HG03521 (cell line): ENCODE results near the gene TBC1D7.

ENCODE experiments used
- ATAC-seq: cut with Tn5 transposase; IDR thresholded peaks from one replicate; pipeline ENCODE4 v1.9.1; 2021; ENCODE audit warnings: mild to moderate bottlenecking, moderate library complexity; ENCODE audit not compliant: unreplicated experiment

The TBC1D7 gene

DNA sequence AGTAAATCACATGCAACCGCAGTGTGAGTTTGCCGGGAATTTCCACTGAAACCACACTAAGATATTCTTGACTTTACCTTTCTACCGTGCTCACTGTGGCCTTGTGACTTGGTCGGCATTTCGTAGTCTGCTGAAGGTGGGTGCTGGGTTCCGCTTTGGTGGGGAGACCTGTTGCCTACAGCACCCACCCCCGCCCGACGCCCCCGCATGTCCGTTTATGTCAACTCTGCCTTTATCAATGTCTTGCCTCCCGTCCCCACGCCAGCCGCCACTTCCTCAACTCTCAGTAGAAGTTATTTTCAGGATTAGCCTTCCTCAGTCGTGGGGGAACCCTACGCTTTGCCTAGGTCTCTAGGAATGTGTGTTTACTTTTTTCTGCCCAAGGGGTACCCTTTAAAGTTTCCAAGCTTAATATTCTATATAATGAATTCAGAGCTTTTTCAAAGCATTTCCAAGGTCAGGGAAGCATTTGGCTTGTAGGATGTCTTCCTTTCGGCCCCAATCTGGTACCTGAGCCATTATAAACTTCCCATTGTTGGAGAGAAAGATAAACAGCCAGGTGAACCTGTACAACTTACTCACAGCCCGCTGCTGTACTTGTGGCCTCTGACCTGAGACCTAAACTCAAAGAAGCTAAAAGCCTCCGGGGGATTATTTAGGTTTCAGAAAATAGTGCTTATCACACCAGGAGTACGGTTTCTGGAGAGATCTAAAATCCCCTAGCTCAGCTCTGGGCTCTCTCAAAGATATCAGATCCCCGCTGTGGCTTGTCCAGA is 54.2 kb downstream of the TBC1D7 start:
- peak; percentile 34 for ATAC-seq

DNA sequence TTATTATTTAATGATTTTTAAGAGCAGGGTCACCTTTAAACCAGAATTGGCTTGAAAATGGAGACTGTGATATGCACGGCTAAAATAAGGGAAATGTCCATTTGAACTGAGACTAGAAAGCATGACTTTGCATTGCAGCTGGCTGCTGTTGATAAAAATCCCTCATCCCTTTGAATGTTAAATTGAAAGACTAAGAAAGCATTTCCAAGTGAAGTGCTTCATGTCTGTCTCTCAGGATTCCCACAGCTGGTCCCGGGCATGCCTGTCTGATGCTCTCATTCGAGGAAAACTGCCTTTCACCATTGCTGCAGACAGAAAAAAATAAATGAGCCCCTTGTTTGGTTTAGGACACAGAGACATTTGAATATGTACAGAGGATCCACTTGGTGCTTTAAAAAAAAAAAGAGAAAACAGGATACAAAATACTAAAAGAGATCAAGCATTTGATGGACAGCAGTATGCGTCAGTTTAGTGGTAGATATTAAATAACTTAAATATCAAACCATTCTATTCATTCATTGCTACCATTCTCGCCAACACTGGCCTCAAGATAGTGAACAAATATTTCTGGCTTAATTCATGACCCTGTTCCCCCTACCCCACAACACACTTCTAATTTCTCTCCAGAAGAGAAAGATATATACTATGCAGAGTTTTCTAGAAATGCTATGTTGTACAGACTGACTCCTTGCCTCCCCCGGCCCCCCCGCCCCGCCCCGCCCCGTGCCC is 55.0 kb downstream of the TBC1D7 start:
- no peak for ATAC-seq

DNA sequence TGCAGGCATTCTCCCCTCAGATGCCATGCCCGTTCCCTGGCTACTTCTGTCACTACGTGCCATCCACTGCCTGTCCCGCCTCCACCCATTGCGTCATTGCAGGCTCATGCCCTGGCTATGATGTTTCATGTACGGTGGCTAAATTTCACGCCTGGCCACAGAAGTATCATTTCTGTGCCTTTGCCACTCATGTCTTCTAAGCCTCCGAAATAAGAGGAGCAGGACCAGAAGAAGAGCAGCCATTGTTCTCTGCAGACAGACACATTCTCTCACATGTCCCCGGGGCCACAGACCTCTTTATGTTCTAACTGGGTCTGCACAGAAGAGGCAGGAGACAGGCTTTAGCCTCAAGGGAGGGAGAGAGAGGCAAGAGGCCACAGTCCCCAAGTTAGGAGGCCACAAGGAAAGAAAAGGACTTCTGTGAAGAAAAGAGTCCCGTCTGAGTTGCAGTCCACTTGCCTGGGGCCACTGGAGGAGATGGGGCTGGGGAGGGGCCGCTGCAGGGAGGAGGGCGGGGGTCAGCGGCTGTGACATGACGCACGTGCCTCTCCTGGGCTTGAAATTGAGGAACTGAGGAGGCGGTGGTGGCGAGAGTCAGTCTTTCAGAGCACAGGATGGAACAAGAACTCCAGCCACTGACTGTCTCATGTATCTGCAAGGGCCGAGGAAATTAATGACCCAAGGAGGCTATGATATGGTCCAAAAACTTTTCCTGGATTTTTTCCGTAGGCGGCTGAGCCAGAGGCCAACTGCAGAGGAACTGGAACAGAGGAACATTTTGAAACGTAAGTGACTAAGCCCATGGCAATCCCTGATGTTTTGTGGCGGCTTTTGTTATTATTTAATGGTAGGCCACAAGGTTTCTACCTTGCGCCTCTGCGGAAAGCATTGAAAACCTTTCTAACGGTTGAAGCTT is 55.9 kb downstream of the TBC1D7 start:
- ATAC-seq = peak; percentile 50

DNA sequence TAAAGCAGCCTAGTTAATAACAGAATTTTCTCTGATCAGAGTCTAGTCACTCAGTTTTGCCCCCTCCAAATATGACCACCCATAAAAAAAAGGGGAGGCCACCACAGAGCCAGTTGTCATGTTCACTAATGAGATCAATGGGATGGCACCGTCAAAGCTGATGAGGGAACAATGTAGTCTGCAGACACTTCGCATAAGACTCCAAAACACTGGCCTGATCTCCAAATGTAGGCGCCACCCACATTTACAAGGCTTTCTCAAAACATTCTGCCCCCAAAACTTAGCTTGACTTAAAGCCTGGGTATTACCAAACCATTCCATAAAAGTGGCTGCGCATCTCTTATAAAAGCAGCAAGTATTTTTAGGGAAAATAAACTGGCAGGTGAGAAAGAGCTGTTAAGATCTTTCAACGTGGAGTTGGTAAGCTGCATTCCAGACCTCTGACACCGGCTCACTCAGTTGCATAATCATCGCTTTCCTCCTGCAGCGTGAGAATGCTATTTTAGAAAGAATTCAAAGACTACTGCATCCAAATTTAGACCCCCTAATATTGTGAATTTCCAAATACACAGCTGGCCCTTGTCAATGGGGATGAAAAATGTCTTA is 59.3 kb downstream of the TBC1D7 start:
- ATAC-seq = no peak

DNA sequence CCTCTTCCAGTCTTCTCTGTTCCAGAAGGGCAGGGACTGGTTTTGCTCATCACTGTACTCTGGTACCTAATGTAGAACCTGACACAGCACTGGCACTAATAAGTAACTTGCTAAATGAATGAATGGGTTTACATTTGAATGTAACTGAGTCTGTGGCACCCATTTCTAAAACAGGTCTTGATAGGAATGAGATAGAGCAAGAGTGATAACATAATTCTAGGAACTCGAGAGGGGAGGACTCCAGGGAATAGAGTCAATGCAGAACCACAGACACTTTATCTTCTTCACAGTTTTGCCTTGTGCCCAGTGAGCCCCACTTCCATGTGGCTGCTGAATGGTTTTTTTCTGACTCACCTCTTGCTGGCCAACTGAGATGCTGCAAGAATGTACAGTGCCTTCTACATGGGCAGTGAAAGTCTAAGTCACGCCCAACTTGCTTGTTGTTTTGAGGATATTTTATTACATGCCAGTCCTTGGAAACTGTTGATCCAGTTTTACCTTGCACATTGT is 61.1 kb downstream of the TBC1D7 start:
- ATAC-seq = no peak

DNA sequence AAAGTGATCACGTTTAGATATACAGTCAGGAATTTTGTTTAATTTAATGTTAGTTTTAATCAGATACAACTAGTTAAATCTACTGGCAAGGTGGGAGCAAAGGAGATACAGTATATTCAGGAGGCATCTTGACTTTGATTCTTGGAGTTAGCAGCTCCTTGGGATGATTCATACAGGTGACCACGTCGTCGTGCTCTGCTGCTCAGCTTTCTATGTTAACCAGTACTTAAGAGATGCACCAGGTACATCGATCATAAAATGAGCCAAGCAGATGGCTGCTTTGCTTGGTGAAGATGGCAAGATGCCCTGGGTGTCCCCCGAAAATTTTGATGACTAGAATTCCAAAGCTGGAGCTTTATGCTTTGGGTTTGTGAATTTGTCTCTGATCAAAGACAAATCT is 64.7 kb downstream of the TBC1D7 start:
- no peak for ATAC-seq

DNA sequence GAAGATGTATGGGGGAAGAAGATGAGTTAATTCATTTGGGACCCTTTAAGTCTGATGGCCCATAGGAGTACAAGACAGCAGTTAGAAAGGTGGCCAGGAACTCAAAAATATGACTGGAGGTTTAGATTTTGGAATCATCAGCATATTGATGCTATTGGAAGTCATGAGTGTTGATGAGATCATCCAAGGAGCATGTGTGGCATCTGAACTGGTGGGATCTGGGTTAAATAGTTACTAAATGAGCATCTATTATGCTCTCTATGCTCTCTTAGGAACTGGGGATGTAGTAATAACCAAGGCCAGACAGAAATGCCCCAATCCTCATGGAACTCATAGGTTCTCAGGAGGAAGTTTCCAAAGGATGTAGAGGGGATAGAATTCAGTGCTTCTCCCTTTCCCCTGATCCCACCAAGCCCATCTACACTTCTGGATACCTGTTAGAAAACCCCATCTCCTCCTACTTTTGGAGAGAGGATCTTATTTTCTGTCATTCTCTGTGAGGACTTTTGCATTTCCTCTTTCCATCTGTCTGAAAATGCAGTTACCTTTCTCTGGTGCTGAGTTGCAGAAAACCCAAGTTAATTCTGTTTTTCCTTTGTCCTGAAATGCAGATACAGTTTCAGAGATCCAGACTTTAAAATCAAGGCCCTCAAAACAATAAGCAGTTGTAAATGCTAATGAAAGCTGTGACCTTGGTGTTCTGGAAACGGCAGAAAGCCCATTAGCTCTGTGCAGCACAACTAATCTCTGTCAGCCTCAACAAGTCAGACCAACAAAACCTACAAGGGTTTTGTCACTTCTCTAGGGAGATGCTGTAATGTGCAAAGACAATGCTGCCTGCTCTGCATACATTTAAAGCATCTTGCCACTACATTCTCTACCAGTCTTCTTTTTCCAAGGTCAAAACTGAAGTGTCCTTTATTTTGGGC is 65.8 kb downstream of the TBC1D7 start:
- ATAC-seq = no peak

DNA sequence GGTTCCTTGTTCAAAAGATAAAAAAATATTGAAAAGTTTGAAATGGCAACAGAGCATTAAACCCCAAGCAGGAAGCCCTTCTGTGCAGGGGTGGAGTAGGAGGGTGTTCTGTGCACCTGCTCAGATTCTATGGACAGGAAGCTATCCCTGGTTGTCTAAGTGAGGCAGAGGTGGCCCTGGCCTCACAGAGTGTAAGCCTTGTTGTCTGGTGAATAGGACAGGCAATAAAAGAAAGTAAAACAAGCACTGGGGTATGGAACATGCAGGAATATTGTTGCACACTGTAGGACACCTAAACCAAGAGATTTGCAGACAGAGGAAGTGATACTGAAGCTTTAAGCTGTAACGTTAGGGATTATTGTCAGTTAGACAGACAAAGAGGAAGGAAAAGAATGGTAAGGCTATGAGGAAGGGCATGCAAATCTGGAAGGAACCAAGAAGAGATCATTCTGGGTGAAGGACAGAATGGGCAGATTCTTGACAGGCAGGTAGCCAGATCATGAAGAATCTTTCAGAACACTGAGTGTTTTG is 66.8 kb downstream of the TBC1D7 start:
- peak; percentile 49 for ATAC-seq

DNA sequence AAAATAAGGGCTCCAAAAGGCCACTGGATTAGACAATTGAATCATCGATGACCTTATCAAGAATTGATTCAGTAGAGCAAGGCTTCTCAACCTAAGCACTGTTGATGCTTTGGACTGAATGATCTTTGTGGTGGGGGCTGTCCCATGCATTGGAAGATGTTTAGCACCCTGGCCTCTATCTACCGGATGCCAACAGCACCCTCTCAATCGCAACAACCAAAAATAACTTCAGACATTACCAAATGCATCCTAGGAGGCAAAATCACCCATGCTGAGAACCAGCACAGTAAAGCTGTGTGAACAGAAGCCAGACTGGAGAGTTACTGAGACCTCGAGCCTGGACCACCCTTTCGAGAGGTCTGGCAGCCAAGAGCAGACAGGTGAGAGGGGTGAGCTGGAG is 67.5 kb downstream of the TBC1D7 start:
- no peak for ATAC-seq

DNA sequence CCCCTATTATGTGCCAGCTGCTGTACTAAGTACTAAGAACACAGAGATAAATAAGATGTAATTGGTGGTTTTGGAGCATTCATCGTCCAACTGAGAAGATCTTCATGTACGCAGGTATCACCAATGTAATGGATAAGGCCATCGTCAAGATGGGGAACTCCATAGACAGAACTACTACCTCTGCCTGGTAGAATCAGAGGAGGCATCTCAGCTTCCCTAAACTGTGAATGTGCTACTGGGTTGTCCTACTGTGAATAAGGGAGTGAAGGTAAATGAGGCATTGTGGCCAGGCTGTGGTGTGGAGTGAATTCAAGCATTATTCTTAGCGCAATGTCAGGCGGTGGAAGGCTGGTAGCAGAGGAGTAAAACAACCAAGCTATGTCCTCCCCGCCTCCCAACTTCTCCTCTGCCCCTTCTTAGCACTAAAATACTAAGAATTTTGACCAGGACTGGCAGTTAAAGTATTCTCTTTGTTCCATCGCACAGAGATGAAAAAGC is 68.2 kb downstream of the TBC1D7 start:
- ATAC-seq = no peak

DNA sequence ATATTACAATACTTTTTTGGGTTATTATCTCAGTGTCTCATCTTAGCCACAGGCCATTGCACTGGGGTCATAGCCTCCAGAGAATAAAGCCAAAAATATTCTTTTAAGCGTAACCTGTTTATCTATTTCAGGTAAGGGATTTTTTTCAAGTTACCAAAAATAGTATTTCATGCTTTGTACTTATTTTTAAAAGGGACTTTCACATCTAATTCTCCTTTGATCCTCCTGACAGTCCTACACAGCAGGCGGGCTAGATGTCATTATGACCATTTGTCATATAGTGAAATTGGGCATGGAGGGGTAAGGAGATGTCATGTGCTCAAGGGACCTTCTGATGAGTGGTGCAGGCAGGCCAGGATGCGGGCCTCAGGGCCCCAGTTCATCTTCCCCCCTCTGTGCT is 68.9 kb downstream of the TBC1D7 start:
- no peak for ATAC-seq

DNA sequence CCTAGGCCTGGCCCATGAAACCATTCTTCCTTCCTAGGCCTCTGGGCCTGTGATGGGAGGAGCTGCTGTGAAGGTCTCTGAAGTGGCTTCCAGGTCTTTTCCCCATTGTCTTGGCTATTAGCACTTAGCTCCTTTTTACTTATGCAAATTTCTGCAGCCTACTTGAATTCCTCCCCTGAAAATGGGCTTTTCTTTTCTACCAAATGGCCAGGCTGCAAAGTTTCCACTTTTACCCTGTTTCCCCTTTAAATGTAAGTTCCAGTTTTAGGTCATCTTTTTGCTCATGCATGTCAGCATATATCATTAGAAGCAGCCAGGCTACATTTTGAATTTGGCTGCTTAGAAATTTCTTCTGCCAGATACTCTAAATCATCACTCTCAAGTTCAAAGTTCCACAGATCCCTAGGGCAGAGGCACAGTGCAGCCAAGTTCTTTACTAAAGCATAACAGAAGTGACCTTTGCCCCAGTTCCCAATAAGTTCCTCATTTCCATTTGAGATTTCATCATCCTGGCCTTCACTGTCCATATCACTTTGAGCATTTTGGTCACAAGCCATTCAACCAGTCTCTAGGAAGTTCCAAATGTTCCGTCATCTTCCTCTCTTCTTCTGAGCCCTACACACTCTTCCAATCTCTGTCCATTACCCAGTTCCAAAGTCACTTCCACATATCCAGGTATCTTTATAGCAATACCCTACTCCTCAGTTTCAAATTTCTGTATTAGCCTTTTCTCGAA is 71.9 kb downstream of the TBC1D7 start:
- ATAC-seq = no peak
